K562 (cell line): ENCODE results near the gene MEFV. TPM values are rescaled to one million over a fixed set of nuclear protein-coding genes. Genes with fewer than 3 reads are reported as not detected.
A peak's percentile ranks its signal among the peaks of the same experiment; 100 is the strongest.

ENCODE experiments used
- ATAC-seq: fragments of 200-7000 bp; cut with Tn5 transposase; 3 replicates; pipeline ENCODE4 v1.9.1; 2020; ENCODE audit warnings: moderate library complexity
- BruUV-seq: library from RNA; stranded (reverse); fragments of 400-500 nt; replicated peaks from 2 replicates; lab custom pipeline; 2021; lab: Mats Ljungman, UMichigan
- CTCF ChIA-PET: fragments of 300-600 bp; formaldehyde crosslinking; extraction: SDS; loops from one replicate; lab custom pipeline; 2021; ENCODE audit warnings: low intra/inter-chr PET ratio; lab: Yijun Ruan, JAX
- POLR2A ChIA-PET: fragments of 300-600, 350-650 bp; sonication (Branson Sonifier 250); formaldehyde crosslinking; extraction: SDS; loops from one replicate; lab custom pipeline; 2021; ENCODE audit warnings: antibody characterized with exemption, inconsistent platforms; lab: Yijun Ruan, JAX
- DNase-seq, 4 experiments: peaks; one replicate each; pipeline versions ENCODE4 v3.0.0 to v3.0.0-alpha.2; 2011 to 2018; ENCODE audit warnings: low spot score in 3 of 4, mixed read lengths in 3 of 4; ENCODE audit errors: extremely low read depth in 1 of 4
- FAIRE-seq: peaks from 2 replicates; lab custom pipeline; 2011; peaks lifted over from hg19 to GRCh38; lab: Jason Lieb, UNC
- H2AFZ ChIP-seq: 2 replicates; pipeline ENCODE4 v1.6.0; 2011; ENCODE audit warnings: low read depth, low read length, control low read depth, inconsistent platforms
- H3K27ac ChIP-seq: fragments of 200-600 bp; 3 replicates; pipeline ENCODE4 v1.8.0; 2011; ENCODE audit warnings: low read depth, mild to moderate bottlenecking, control low read depth, inconsistent platforms, low read length, moderate library complexity, mixed read lengths; ENCODE audit errors: extremely low read depth
- H3K27me3 ChIP-seq, 2 experiments: fragments of 300-600 bp in 1 of 2; 2 replicates in 1 of 2; 3 replicates in 1 of 2; pipeline versions ENCODE4 v1.6.0 to v1.8.0; 2011; ENCODE audit warnings: inconsistent platforms in 2 of 2, low read length in 2 of 2, mild to moderate bottlenecking in 1 of 2, mixed read lengths in 1 of 2, moderate library complexity in 1 of 2; ENCODE audit not compliant: control insufficient read depth in 2 of 2, insufficient read depth in 2 of 2
- H3K36me3 ChIP-seq: fragments of 300-600 bp; 3 replicates; pipeline ENCODE4 v1.8.0; 2011; ENCODE audit warnings: mild to moderate bottlenecking, low read length, inconsistent platforms; ENCODE audit not compliant: control insufficient read depth, insufficient read depth
- H3K4me1 ChIP-seq, 2 experiments: fragments of 200-600 bp in 1 of 2; replicated peaks in 1 of 2; 2 replicates in 1 of 2; 3 replicates in 1 of 2; pipeline versions ENCODE4 v1.5.1 to v1.8.0; 2011; ENCODE audit warnings: inconsistent platforms in 2 of 2, low read length in 2 of 2, mild to moderate bottlenecking in 1 of 2, mixed read lengths in 1 of 2, moderate library complexity in 1 of 2; ENCODE audit not compliant: control insufficient read depth in 2 of 2, insufficient read depth in 2 of 2
- H3K4me2 ChIP-seq: 2 replicates; pipeline ENCODE4 v1.6.1; 2011; ENCODE audit warnings: low read length, control low read depth, inconsistent platforms, mixed read lengths; ENCODE audit not compliant: insufficient read depth
- H3K4me3 ChIP-seq: fragments of 200-600 bp; sonication (generic), shearing (Covaris generic); 2 replicates; pipeline ENCODE4 v1.5.1; 2016; ENCODE audit warnings: control low read depth, inconsistent platforms
- H3K79me2 ChIP-seq: fragments of 200-600 bp; 3 replicates; pipeline ENCODE4 v1.8.0; 2011; ENCODE audit warnings: low read length, inconsistent platforms; ENCODE audit not compliant: control insufficient read depth, insufficient read depth
- H3K9ac ChIP-seq, 2 experiments: 2 replicates each; pipeline versions ENCODE4 v1.6.0 to v1.6.1; 2011; ENCODE audit warnings: low read depth in 2 of 2, low read length in 2 of 2, control low read depth in 1 of 2, inconsistent platforms in 1 of 2, mild to moderate bottlenecking in 1 of 2, mixed read lengths in 1 of 2; ENCODE audit not compliant: insufficient read depth in 1 of 2
- H3K9me1 ChIP-seq: one replicate; pipeline ENCODE4 v1.6.0; 2011; ENCODE audit warnings: inconsistent platforms, mild to moderate bottlenecking, low read length, moderate library complexity; ENCODE audit not compliant: control insufficient read depth, insufficient read depth
- H3K9me3 ChIP-seq: replicated peaks from 2 replicates; pipeline ENCODE4 v1.5.1; 2011; ENCODE audit warnings: low read depth, low read length, inconsistent platforms; ENCODE audit not compliant: control insufficient read depth, insufficient read depth
- H4K20me1 ChIP-seq: replicated peaks from 2 replicates; pipeline ENCODE4 v1.6.1; 2011; ENCODE audit warnings: low read length, inconsistent platforms, mixed read lengths; ENCODE audit not compliant: control insufficient read depth, insufficient read depth
- CBX3 ChIP-seq, 2 experiments: IDR thresholded peaks; 1 replicate in 1 of 2; 2 replicates in 1 of 2; pipeline ENCODE4 v1.6.1; 2012; ENCODE audit warnings: inconsistent platforms in 2 of 2, low read length in 2 of 2, borderline replicate concordance in 1 of 2, control low read depth in 1 of 2
- CTCF ChIP-seq, 3 experiments: IDR thresholded peaks in 2 of 3; conservative IDR thresholded peaks in 1 of 3; 2 replicates each; pipeline ENCODE4 v1.5.1; 2011 to 2012; ENCODE audit warnings: low read length in 3 of 3, mild to moderate bottlenecking in 3 of 3, control low read depth in 2 of 3, improper control_type of control experiment in 1 of 3, inconsistent platforms in 1 of 3, low read depth in 1 of 3, mixed read lengths in 1 of 3, moderate library complexity in 1 of 3; ENCODE audit not compliant: insufficient read depth in 2 of 3
- GATA2 ChIP-seq: sonication (generic); formaldehyde crosslinking; IDR thresholded peaks from 2 replicates; pipeline ENCODE4 v1.4.0; 2020; ENCODE audit warnings: mild to moderate bottlenecking, missing genetic modification reagents
- GTF2F1 ChIP-seq: IDR thresholded peaks from 2 replicates; pipeline ENCODE4 v1.6.1; 2011; ENCODE audit warnings: low read depth, low read length, improper control_type of control experiment
- KDM4B ChIP-seq, 2 experiments: fragments of 450-650 bp in 1 of 2; sonication (generic) in 1 of 2; IDR thresholded peaks; 2 replicates each; pipeline ENCODE4 v1.6.1; 2016 to 2017; ENCODE audit warnings: borderline replicate concordance in 2 of 2, antibody characterized with exemption in 1 of 2, low read depth in 1 of 2, mild to moderate bottlenecking in 1 of 2
- MLX ChIP-seq, 2 experiments: fragments of 450-650 bp in 1 of 2; sonication (generic) in 1 of 2; formaldehyde crosslinking; conservative IDR thresholded peaks; 2 replicates each; pipeline versions ENCODE4 v1.4.0 to v1.8.1; 2020 to 2022; ENCODE audit warnings: mild to moderate bottlenecking in 1 of 2, missing genetic modification reagents in 1 of 2
- PKNOX1 ChIP-seq: fragments of 450-650 bp; IDR thresholded peaks from 2 replicates; pipeline ENCODE4 v1.6.1; 2016
- RAD21 ChIP-seq, 2 experiments: fragments of 250-450 bp in 1 of 2; fragments of 450-650 bp in 1 of 2; sonication (Bioruptor Pico) in 1 of 2; formaldehyde crosslinking in 1 of 2; IDR thresholded peaks in 1 of 2; conservative IDR thresholded peaks in 1 of 2; 2 replicates each; pipeline versions ENCODE4 v1.4.0 to v1.8.0; 2020 to 2022; ENCODE audit warnings: mild to moderate bottlenecking in 2 of 2, moderate library complexity in 1 of 2
- ZBTB33 ChIP-seq: sonication (generic); formaldehyde crosslinking; IDR thresholded peaks from 2 replicates; pipeline ENCODE4 v1.8.1; 2023; ENCODE audit warnings: mild to moderate bottlenecking, missing genetic modification reagents
- WGBS: fragments of 100-300 bp; shearing (Covaris generic); methylation state at CpG from one replicate; pipeline ENCODE4 v1.1.6; 2016; ENCODE audit warnings: low coverage, mixed read lengths; ENCODE audit not compliant: insufficient coverage; ENCODE audit errors: missing lambda C conversion rate; 5-methylcytosine and 5-hydroxymethylcytosine counted together
- in situ Hi-C: fragments of 300-500 bp; cut with MboI; formaldehyde crosslinking; loops from 4 replicates; pipeline ENCODE4 v1.15.0; 2018; ENCODE audit warnings: inconsistent platforms, mixed read lengths
- intact Hi-C: fragments of 100-400 bp; cut with micrococcal nuclease; formaldehyde crosslinking; loops from 2 replicates; pipeline ENCODE4 v1.14.2; 2022
- polyA plus RNA-seq, 8 experiments: library from polyadenylated mRNA; depleted of rRNA in 4 of 8; stranded (reverse) in 5 of 8; unstranded in 3 of 8; fragments of >200 nt; fragmentation: Nextera tagmentation in 2 of 8; fragmentation: Illumina TruSeq in 1 of 8; extraction: Ambion mirVana in 2 of 8; extraction: Trizol in 1 of 8; gene quantifications; 2 replicates each; pipeline versions ENCODE4 v1.2.1 to v1.2.3, GENCODE V29; 2011 to 2014; ENCODE audit warnings: inconsistent platforms in 1 of 8, missing spikeins in 1 of 8
- total RNA-seq, 7 experiments: library from RNA; depleted of rRNA in 6 of 7; stranded (reverse); fragments of >200 nt in 6 of 7; fragmentation: Illumina TruSeq in 2 of 7; extraction: Trizol in 2 of 7; gene quantifications; 2 replicates each; pipeline versions ENCODE4 v1.2.1 to v1.2.3, GENCODE V29; 2011 to 2021; ENCODE audit warnings: low replicate concordance in 1 of 7
- TF ChIP-seq, protein P1 (sequence below), 2 experiments: fragments of 200-800 bp in 1 of 2; sonication (Bioruptor generic) in 1 of 2; sonication (generic) in 1 of 2; formaldehyde crosslinking in 1 of 2; IDR thresholded peaks in 1 of 2; conservative IDR thresholded peaks in 1 of 2; 2 replicates each; pipeline versions ENCODE4 v1.5.0 to v1.6.1; 2016 to 2020; ENCODE audit warnings: missing compliant biosample characterization in 1 of 2, missing genetic modification characterization in 1 of 2, missing genetic modification reagents in 1 of 2

The MEFV gene
- total and polyA plus RNA-seq, 9 of the 15 experiments (the other 6 are each of a cell fraction or from before 2014, with no cell fraction given): 0.14 TPM; not detected in 8

- WGBS: 48% methylated on average over 5 of the region's 5 CpGs
- Histone ChIP-seq H3K27ac (no peak overlapping the region), H3K4me2 (no peak overlapping the region), H3K36me3 (no peaks in the 10 kb centered on the region), H3K79me2 (no peaks in the 10 kb centered on the region), H2AFZ (no peak overlapping the region), H4K20me1 (no peaks in the 10 kb centered on the region), H3K9me3 (peaks cover 12% of the 10 kb centered on the region), H3K9ac (no peak overlapping the region), H3K27me3 (no peaks in the 10 kb centered on the region), H3K4me3 (no peak overlapping the region), H3K4me1 (peaks cover 4 to 21% of the 10 kb centered on the region in 2 experiments; a peak in 4 of 5 replicates), H3K9me1 (no peaks in the 10 kb centered on the region)
- in situ Hi-C loops (no loop called here), intact Hi-C loops (loop anchor here (10.0 kb wide), 1 partner anchor 112 kb away; no protein-coding TSS in a partner anchor)
- DNase-seq (peak in 1 of 4 experiments; percentile 34), FAIRE-seq (no peak), ATAC-seq (no peak)
- ChIA-PET CTCF (no interaction called here), POLR2A (interaction anchor here (0.5 to 2.4 kb wide), 5 partner anchors 9 to 331 kb away, joined by 3 to 9 read pairs (median 4); partner anchors contain the start of gene ZNF263)
- BruUV-seq: no TSS peak
- TF ChIP-seq GTF2F1 (no peak), ZBTB33 (no peak), MLX (CRISPR knock-in tag; conservative IDR thresholded peaks at IDR 0.05) (no peak), GATA2 (CRISPR knock-in tag) (no peak), RAD21 (CRISPR knock-in tag; conservative IDR thresholded peaks at IDR 0.05 in 1 of 2, IDR thresholded peaks at IDR 0.05 in 1 of 2) (0 out of 4 replicates have a peak, but pooled peaks of 1 of the 2 experiments have one; percentile 8), KDM4B (IDR thresholded peaks at IDR 0.05; ENCODE audit: borderline replicate concordance in 2 of 2, low read depth in 1 of 2) (no peak), PKNOX1 (peak; percentile 52), CBX3 (IDR thresholded peaks at IDR 0.05; ENCODE audit: borderline replicate concordance in 1 of 2, low read length in 2 of 2) (peak in 1 of 2 experiments; percentile 53; a peak in 1 of 3 replicates), CTCF (IDR thresholded peaks at IDR 0.05 in 2 of 3, conservative IDR thresholded peaks at IDR 0.05 in 1 of 3; ENCODE audit: insufficient read depth in 2 of 3, low read depth in 1 of 3, low read length in 3 of 3) (peak; percentile 43 to 58 (median 48); a peak in 4 of 6 replicates)
- TF ChIP-seq, protein P1, sequence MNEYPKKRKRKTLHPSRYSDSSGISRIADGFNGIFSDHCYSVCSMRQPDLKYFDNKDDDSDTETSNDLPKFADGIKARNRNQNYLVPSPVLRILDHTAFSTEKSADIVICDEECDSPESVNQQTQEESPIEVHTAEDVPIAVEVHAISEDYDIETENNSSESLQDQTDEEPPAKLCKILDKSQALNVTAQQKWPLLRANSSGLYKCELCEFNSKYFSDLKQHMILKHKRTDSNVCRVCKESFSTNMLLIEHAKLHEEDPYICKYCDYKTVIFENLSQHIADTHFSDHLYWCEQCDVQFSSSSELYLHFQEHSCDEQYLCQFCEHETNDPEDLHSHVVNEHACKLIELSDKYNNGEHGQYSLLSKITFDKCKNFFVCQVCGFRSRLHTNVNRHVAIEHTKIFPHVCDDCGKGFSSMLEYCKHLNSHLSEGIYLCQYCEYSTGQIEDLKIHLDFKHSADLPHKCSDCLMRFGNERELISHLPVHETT (CRISPR knock-in tag; conservative IDR thresholded peaks at IDR 0.05 in 1 of 2, IDR thresholded peaks at IDR 0.05 in 1 of 2): no peak
Measured at GRCh38 chr16:3266873-3267537, 10.6 kb upstream of the MEFV start.
